Hematopoietic multipotent progenitor cell treated with erythropoietin and hydrocortisone succinate and interleukin-3 and kit ligand, for 6 days (in vitro differentiated cells): ENCODE measurements around the gene RABGAP1.

ENCODE experiments used
- DNase-seq: peaks from one replicate; pipeline ENCODE4 v3.0.0-alpha.2; 2015

The RABGAP1 gene

GRCh38 chr9:122944960-122945888 lies 4.4 kb downstream of the RABGAP1 start:
- no peak for DNase-seq

DNA sequence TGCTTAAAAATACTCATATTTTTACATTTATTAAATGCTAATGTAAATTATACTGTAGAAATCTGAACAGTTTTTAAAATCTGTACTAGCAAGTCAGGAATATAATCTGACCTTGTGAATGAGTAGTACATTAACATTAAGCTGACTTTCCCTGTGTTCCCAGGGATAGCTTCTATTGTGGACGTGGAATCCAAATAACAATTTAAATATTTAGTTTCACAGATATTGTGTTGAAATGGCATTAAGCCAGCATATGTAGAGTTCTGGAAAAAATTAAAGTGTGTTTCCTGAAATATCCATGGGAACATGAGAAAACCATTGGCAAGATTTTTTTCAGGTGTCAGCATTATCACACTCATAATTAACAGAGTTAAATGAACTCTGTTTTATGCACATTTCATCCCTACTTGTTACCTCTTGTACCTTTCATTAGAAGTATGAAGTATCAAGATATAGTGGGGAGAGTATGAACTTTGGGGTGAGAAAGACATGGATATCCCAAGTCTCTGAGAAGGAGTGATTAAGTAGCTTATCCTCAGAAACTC lies 5.7 kb downstream of the RABGAP1 start:
- no peak for DNase-seq

GRCh38 chr9:122948313-122948712 lies 7.5 kb downstream of the RABGAP1 start:
- no peak for DNase-seq

GRCh38 chr9:122949696-122950095 lies 8.9 kb downstream of the RABGAP1 start:
- DNase-seq, result no peak

DNA sequence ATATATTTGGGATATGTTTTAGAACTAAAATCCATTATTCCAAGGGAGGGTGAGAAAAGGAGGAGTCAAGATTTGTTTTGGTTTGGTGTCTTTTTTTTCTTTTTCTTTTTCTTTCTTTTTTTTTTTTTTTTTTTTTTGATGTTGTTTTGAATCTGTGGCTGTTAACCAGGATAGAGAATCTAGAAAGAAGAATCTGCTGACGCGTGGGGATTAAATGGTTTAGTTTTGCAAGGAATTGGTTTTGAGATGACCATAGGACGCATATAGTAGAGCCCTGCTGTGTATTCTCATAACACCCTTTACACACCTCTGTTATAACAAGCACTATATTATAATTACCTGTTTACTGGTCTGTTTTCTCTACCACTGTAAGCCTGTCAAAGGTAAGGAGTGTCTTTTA lies 9.4 kb downstream of the RABGAP1 start:
- no peak for DNase-seq

- DNase-seq, result no peak
Measured at GRCh38 chr9:122951056-122951455, 10.2 kb downstream of the RABGAP1 start.

GRCh38 chr9:122954253-122954691 lies 13.5 kb downstream of the RABGAP1 start:
- no peak for DNase-seq

GRCh38 chr9:122955961-122956360 lies 15.1 kb downstream of the RABGAP1 start:
- no peak for DNase-seq

DNA sequence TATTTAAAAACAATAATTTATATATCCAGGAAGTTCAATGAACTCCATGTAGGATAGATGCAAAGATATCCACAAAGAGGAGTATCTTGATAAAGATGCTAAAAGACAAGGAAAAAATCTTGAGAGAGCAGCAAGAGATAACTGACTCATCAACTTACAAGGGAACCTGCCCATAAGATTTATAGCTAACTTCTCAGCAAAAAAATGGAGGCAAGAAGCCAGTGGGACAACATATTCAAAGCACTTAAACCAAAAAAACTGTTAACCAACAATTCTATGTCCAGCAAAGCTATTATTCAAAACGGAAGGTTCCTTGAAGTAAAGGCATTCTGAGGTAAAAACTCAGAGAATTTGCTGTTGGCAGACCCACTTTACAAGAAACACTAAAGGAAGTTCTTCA lies 20.3 kb downstream of the RABGAP1 start:
- DNase-seq, result no peak

DNA sequence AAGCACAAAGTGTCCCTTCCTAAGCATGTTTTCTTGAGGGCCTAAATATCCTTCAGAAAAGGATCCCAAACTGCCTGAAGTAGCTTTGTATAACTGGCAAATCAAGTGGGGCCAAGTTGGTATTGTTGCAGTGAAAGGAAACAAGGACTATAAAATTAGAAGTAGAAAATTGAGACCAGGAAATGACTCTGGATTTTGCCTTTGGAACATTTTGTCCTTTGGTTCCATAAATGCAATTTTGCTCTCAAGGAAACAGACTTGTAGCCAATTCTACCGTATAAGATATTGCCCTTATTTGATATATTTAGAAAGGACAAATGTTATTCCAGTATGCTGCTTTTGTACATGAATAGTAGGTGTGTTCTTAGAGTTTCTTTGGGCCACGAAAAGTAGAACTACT lies 34.4 kb downstream of the RABGAP1 start:
- no peak for DNase-seq

GRCh38 chr9:122978601-122979000 lies 37.8 kb downstream of the RABGAP1 start:
- DNase-seq, result no peak

- no peak for DNase-seq
Measured at GRCh38 chr9:122986010-122986409, 45.2 kb downstream of the RABGAP1 start.

- DNase-seq, result no peak
Measured at GRCh38 chr9:122988141-122988540, 47.3 kb downstream of the RABGAP1 start.

DNA sequence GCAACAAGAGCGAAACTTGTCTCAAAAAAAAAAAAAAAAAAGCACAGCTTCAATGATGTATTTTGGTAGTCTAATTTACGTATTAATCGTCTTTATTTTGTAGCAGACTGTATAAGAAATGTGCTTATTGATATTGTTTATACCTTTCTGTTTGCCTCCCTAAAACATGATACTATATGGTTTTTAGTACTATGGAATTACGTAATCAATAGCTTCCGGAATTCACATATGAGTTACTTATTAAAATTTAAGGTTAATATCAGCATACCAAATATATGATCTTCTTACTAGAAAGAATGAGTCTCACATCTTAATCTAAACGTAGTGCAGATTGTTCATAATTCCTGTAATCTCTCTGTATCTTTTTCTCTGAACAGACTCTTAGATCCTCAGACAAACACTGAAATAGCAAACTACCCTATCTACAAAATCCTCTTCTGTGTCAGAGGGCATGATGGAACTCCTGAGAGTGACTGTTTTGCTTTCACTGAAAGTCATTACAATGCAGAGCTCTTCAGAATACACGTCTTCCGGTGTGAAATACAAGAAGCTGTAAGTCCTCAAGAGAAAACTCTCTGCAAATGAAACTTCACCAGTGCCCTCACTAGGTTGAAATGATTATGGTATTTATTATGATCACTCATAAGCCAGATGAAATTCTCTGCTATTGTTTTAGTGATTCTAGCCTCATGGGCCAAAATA lies 48.3 kb downstream of the RABGAP1 start:
- peak; percentile 20 for DNase-seq

- DNase-seq, result peak; percentile 82
Measured at GRCh38 chr9:122991370-122991830, 50.6 kb downstream of the RABGAP1 start.

DNA sequence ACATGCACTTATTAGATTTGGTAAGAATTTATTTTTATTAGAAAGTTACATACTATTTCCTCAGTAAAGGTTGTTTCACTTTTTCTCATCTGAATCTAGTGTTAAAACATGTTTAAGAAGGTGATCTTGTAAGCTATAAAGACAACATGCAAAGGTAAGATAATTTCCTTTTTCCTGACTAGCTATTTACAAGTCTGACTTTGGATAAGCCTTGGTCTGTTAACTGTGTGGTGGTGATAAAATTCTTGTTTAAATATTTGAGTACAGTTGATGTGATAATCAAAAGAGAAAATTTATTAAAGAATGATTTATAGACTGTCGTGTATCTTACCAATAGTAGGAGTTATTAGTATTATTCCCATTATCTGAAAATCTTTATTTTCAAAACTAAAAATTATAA lies 55.8 kb downstream of the RABGAP1 start:
- DNase-seq, result peak; percentile 51

DNA sequence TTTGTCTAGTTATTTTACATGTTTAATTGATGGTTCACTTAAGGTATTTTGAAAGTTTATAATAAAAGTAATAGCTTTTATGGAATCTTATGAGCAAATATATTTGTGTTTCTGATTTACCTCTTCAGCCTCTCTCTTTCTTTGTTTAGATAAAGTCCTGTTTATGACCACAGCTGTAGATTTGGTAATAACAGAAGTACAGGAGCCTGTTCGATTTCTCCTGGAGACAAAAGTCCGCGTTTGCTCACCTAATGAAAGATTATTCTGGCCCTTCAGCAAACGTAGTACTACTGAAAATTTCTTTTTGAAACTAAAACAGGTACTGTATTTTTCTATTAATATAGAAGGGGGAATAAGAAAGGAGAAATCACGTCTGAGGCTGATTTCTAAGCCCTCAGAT lies 57.6 kb downstream of the RABGAP1 start:
- DNase-seq, result no peak

GRCh38 chr9:123000371-123001068 lies 59.7 kb downstream of the RABGAP1 start:
- DNase-seq, result no peak

DNA sequence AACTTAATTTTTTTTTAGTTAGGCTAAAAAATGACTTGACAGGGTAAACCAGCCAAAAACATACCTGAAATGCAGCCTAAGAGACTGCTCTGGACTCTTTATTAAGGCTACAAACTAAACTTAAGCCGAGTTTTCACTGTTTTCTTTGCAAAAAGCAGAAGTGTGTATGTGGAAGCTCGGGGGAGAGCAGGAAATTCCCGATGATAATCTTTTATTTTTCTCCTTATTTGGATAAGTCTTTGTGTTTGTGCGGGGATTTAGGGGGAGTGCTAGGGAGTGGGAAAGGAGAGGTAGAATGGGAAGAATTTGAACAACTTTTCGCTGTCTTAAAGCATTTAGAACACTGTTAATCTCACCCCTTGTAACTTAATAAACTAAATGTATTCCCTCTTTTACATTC lies 61.9 kb downstream of the RABGAP1 start:
- DNase-seq, result peak; percentile 25

DNA sequence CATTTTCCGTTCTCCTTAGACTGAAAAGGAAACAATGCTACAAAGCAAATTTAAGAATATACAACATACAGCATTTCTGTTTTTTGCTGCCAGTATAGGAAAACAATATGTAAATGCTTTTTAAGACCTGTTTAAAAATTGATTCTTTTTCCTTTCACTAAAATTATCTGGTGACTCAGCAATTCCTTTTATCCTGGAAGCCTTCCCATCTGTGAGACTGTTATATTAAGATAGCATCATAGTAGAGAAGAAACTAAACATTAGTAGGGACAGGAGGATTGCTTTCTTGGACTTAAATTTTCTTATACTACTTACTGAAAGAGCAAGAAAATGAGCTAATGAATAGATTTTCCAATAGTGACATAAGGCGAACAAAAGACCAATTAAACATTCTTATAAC lies 62.6 kb downstream of the RABGAP1 start:
- DNase-seq, result peak; percentile 53

- no peak for DNase-seq
Measured at GRCh38 chr9:123005964-123006363, 65.1 kb downstream of the RABGAP1 start.

DNA sequence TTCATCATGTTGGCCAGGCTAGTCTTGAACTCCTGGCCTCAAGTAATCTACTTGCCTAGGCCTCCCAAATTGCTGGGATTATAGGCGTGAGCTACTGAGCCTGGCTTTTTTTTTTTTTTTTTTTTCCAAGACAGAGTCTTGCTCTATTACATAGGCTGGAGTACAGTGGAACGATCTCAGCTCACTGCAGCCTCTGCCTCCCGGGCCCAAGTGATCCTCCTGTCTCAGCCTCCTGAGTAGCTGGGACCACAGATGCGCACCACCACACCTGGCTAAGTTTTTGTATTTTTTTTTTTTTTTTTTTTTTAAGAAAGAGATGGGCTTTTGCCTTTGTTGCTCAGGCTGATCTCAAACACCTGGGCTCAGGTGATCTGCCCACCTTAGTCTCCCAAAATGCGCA lies 66.4 kb downstream of the RABGAP1 start:
- no peak for DNase-seq

DNA sequence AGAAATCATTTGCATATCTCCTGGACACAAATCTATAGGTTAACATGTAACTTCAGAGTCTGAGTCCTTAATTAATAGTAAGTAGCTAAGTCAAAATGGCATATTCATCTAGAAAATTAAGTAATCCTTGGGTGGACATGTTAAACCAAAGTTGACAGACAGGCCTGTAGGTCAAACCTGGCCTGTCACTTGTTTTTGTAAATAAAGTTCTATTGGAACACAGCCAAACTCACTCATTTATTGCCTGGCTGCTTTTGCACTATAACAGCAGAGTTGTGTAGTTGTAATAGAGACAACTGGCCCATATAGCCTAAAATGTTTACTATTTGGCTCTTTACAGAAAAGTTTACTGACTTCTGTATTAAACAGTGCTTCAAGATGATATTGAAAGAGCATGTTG lies 68.1 kb downstream of the RABGAP1 start:
- DNase-seq, result no peak
